Measurements from ENCODE around the gene SLC25A1. TPM values are rescaled to one million over a fixed set of nuclear protein-coding genes. Genes with fewer than 3 reads are reported as not detected.
"Not testable (repeated sequence)": the region's sequence is repeated elsewhere in the genome, so short reads cannot be mapped to it uniquely, and the experiment has no call there.

SLC25A1 gene
- total RNA-seq, 1 donor from 2014 or later, result 19.3 TPM

DNA sequence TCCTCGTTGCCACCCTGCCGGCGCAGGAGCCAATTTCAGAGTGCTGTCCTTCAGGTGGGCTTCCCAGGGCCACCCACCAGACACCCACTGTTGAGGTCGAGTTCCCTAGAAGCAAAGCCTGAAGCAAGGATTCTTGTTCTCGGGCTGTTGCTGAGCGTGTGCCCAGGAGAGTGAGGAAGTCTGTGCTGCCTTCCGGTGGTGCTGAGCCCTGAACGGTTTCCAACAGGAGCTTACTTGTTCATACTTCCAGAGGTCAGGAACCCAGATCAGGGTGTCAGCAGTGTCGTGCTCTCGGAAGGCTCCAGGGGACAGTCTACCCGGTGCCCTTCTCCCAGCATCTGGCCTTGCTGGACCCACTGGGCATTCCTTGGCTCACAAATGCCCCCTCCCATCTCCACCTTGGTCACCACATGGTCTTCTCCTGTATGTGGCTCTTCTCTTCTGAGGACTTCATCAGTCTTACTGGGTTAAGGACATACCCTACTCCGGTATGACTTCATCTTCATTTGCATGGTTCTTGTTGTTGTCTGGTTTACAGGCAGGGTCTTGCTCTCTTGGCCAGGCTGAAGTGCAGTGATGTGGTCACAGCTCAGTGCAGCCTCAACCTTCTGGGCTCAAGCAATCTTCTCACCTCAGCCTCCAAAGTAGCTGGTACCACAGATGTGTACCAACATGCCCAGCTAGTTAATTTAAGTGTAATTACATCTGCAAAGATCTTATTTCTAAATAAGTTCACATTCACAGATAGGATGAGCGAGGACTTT is 11.2 kb downstream of the SLC25A1 start:
- DNase-seq (ENCODE audit: low spot score), result no peak

DNA sequence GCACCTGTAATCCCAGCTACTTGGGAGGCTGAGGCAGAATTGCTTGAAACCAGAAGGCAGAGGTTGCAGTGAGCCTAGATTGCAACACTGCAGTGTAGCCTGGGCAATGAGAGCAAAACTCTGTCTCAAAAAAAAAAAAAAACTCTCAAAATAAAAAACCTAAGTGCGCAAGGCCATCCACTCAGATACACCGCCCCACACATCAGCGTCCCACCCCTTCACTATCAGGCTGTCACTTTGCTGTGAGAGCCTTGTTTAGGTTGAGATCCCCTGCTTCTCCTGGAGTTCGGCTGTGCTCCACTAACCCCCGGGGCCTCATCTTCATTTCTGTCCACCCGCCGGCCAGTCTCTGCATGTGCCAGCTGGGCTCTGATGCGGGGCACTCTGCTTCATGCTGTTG is 12.1 kb downstream of the SLC25A1 start:
- no peak for DNase-seq (ENCODE audit: low spot score)

DNA sequence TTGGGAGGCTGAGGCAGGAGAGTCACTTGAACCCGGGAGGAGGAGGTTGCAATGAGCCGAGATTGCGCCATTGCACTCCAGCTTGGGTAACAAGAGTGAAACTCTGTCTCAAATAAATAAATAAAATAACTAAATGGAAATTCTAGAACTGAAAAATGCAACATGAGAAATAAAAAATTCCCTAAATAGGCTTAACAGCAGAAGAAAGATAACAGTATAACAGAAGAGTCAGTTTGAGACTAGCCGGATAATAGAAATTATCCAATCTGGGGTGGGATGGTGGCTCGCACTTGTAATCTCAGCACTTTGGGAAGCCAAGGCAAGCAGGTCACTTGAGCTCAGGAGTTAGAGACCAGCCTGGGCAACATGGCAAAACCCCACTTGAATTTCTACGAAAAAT is 14.1 kb downstream of the SLC25A1 start:
- no peak for DNase-seq (ENCODE audit: low spot score)

DNA sequence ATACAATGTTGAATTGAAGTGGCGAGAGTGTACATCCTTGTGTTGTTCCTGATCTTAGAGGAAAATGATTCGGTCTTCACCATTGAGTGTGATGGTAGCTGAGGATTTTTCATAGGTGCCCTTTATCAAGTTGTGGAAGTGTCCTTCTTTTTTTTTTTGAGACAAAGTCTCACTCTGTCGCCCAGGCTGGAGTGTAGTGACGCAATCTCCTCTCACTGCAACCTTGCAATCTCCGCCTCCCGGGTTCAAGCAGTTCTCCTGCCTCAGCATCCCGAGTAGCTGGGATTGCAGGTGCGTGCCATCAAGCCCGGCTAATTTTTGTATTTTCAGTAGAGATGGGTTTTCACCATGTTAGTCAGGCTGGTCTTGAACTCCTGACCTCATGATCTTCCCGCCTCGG is 19.9 kb downstream of the SLC25A1 start:
- DNase-seq (ENCODE audit: low spot score), result not testable (repeated sequence)

DNA sequence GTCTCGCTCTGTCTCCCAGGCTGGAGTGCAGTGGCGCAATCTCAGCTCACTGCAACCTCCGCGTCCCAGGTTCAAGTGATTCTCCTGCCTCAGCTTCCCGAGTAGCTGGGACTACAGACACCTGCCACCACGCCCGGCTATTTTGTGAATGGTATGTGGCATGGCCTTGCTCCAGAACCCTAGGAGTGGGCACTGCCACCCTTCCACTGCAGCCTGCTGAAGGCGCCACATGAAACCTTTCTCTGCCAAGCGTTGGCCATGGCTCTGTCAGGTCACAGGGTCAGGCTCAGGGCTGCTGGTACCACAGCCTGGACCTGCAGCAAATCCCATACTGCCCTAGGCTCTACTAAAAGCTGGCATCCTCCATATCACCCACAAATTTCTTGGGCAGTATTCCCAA is 22.4 kb downstream of the SLC25A1 start:
- DNase-seq (ENCODE audit: low spot score), result not testable (repeated sequence)

GRCh38 chr22:19152942-19153883 is 25.3 kb downstream of the SLC25A1 start:
- DNase-seq (ENCODE audit: low spot score), result no peak

DNA sequence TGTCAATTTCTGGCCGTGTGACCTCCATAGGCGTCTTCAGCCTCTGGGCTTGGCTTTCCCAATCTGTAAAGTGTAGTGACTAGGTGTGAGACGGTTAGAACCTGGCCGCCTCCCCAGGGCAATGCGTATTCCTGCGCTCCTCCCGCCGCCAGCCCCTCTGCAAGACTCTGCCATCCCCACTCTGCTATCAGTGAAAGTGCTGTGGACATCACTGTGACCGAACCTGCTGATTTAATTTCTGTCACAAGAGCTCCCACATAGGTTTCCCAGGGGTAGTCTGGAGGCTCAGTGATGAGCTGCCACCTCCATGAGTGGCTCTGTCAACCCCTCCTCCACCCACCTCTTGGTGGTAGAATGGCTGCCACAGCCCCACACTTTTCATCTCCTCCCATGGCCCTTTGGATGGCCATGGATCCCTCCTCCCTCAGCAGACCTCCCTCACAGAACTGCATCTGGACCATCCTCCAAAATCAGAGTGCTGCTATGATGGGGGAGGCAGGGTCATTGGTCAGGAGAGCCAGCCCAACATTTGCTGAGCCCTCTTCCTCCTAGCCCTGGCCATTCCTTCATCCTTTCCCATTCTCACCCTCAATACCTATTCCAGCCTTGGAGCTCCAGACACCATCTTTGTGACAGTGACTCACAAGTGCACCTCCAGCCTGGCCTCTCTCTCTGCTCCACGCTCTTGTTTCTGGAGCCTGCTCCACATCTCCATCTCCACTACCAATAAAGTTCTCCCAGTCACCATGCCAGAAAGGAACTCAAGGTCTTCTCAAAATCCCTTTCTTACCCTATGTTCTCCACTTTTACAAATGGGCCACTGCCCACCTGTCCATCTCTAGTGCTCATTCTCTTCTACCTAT is 27.0 kb downstream of the SLC25A1 start:
- no peak for DNase-seq (ENCODE audit: low spot score)

- no peak for DNase-seq (ENCODE audit: low spot score)
Observed at GRCh38 chr22:19150482-19151328, 27.8 kb downstream of the SLC25A1 start.

- no peak for DNase-seq (ENCODE audit: low spot score)
Observed at GRCh38 chr22:19149991-19150390, 28.5 kb downstream of the SLC25A1 start, which contains the start of gene GSC2. Gene GSC2 (minus strand): TSS chr22:19150292. CDS start chr22:19150283, 9 bp downstream.

- no peak for DNase-seq (ENCODE audit: low spot score)
Observed at GRCh38 chr22:19149047-19149883, 29.3 kb downstream of the SLC25A1 start.

DNA sequence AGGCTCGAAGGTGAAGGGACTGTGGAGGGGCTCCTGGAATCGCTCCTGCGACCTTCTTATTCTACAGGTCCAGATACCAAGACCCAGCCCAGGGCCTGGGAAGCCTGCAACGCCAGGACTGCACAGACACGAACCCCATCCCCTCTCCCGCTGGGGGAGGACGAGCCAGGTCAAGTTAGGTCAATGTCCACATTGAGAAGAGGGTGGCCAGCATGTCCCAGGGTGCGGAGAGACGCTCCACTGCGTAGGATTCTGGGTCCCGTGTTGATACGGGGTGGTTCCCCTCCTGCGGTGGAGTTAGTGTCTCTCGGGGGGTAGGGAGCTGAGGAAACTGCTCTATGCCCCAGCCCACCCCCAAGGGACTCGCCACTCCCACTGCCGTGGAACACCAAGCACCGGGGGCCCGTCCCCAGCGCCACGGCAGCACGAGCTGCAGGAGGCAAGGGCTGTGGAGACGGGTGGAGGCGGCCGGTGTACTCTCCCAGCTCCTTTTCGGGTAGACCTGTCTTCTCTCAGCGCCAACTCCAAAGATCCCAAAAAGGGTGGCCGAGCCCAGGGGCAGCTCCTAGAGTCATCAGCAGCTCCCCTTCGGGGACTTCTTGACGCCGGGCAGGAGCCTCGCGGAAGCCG is 30.0 kb downstream of the SLC25A1 start:
- no peak for DNase-seq (ENCODE audit: low spot score)

DNA sequence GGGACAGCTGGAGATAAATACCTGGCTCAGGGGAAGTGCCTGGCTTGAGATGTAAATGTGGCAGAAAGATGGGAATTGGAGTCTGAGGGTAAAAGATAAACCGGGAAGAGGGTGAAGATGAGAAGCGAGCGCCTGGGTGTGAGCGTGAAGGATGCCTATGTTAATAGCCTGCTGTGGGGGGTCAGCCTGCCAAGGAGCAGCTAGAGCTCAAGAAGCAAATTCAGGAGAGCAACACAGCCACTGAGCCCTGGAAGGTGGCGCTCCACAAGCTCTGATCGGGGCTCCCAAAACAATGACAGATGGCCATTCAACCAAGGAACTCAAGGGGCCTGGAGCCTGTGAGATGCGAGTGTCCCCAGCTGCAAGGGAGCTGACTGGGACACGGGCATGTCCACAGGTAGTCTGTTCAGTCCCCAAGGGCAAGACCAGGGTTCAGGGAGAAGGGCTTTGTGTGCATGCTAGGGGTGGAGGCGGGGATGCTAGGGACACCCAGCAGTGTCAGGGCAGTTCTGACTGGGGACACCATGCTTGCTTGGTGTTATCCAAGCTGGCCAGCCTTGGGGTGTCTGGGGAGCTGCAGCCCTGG is 31.2 kb downstream of the SLC25A1 start:
- DNase-seq (ENCODE audit: low spot score), result no peak

- no peak for DNase-seq (ENCODE audit: low spot score)
Observed at GRCh38 chr22:19146215-19146968, 32.1 kb downstream of the SLC25A1 start.

- no peak for DNase-seq (ENCODE audit: low spot score)
Observed at GRCh38 chr22:19143967-19144400, 34.6 kb downstream of the SLC25A1 start.

- no peak for DNase-seq (ENCODE audit: low spot score)
Observed at GRCh38 chr22:19143212-19143611, 35.3 kb downstream of the SLC25A1 start.

DNA sequence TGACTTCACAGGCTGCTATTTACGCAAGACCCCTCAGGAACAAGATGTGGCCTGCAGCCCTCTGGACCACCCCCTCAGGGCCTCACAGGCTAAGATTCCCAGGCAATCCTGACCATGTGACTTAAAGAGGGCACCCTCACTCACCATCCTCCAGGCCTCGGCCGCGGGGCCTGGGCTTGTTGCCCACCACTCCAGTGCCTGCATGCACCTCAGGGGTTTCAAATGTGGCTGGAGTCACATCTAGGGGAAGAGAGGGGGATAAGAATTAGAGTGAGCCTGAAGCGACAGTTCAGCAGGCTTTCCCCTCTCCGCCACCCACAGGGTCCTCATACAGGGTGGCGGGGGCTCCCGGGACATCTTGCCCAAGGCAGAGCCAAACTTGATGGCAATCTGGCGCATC is 36.1 kb downstream of the SLC25A1 start:
- DNase-seq (ENCODE audit: low spot score), result no peak

DNA sequence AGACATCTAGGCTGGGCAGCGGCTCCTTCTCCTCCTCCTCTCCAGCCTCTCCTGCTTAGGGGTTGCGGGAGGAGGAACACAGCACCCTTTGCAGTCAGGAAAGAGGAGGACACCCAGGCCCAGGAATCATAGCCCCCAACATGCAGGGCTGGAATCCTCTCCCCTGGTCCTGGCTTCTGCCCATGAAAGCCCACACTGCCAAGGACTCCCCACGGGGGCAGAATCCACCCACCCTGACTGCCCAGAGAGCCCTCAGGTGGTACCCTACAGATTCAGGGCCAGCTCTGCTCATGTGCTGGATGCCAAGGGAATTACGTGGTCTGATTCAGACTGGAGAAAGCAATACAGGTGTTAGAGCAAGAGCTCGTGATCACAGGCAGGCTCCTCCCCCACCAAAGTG is 38.6 kb downstream of the SLC25A1 start:
- DNase-seq (ENCODE audit: low spot score), result no peak

GRCh38 chr22:19139001-19139356 is 39.6 kb downstream of the SLC25A1 start:
- DNase-seq (ENCODE audit: low spot score), result no peak
